GM10266 (cell line): ENCODE results near the gene HPX.
A peak's percentile ranks its signal among the peaks of the same experiment; 100 is the strongest.

ENCODE experiments used
- DNase-seq: peaks from one replicate; pipeline ENCODE4 v3.0.0; 2012; ENCODE audit errors: extremely low spot score
- CTCF ChIP-seq: IDR thresholded peaks from 2 replicates; pipeline ENCODE4 v1.5.1; 2012; ENCODE audit warnings: mild to moderate bottlenecking, low read depth; ENCODE audit not compliant: control insufficient read depth, insufficient read depth; ENCODE audit errors: missing control alignments

The HPX gene

GRCh38 chr11:6390718-6391469 lies 49.9 kb downstream of the HPX start:
- no peak for DNase-seq
- TF ChIP-seq CTCF: no peak

GRCh38 chr11:6389905-6390717 lies 50.7 kb downstream of the HPX start, which contains the start of gene SMPD1:
Gene SMPD1 (plus strand): TSS chr11:6390474. CDS start chr11:6390599, 125 bp downstream.
- TF ChIP-seq CTCF: no peak
- peak; percentile 95 for DNase-seq

GRCh38 chr11:6388748-6389147 lies 52.0 kb downstream of the HPX start:
- TF ChIP-seq CTCF: no peak
- no peak for DNase-seq

- no peak for TF ChIP-seq CTCF
- DNase-seq: no peak
These were observed 52.8 kb downstream of the HPX start for GRCh38 chr11:6387811-6388599.

GRCh38 chr11:6385046-6385777 lies 55.6 kb downstream of the HPX start:
- no peak for TF ChIP-seq CTCF
- DNase-seq: no peak
